Right lobe of liver (tissue), 6 donors: Measurements from ENCODE around the gene CABP4. TPM values are rescaled to one million over a fixed set of nuclear protein-coding genes. Genes with fewer than 3 reads are reported as not detected.

Source experiments
- ATAC-seq, 4 donors: fragments of 200-7000 bp; cut with Tn5 transposase; one replicate each; pipeline ENCODE4 v1.9.1; 2020; ENCODE audit warnings: mild to moderate bottlenecking in 4 of 4, moderate library complexity in 4 of 4
- DNase-seq, 3 donors: peaks; one replicate each; pipeline ENCODE4 v3.0.0-alpha.2; 2020
- H3K27ac ChIP-seq, 3 donors: fragments of 200-600 bp; one replicate each; pipeline ENCODE4 v1.8.0; 2022
- H3K27me3 ChIP-seq, 2 donors: fragments of 200-600 bp; one replicate each; pipeline ENCODE4 v1.8.0; 2022
- H3K36me3 ChIP-seq, 4 donors: fragments of 200-600 bp; sonication (generic) in 1 of 4; one replicate each; pipeline versions ENCODE4 v1.5.1 to v1.8.0; 2017 to 2022; ENCODE audit warnings: control low read depth in 1 of 4
- H3K4me1 ChIP-seq, 4 donors: fragments of 200-600 bp; sonication (generic) in 1 of 4; one replicate each; pipeline versions ENCODE4 v1.5.1 to v1.8.0; 2017 to 2022; ENCODE audit warnings: control low read depth in 1 of 4
- H3K4me3 ChIP-seq, 3 donors: fragments of 200-600 bp; one replicate each; pipeline ENCODE4 v1.8.0; 2022
- H3K9me3 ChIP-seq, 4 donors: fragments of 200-600 bp; sonication (generic) in 1 of 4; one replicate each; pipeline versions ENCODE4 v1.5.1 to v1.8.0; 2017 to 2022; ENCODE audit warnings: control low read depth in 1 of 4
- POLR2A ChIP-seq: fragments of 450-650 bp; IDR thresholded peaks from one replicate; pipeline ENCODE4 v1.6.1; 2017; ENCODE audit warnings: antibody characterized with exemption, mild to moderate bottlenecking
- WGBS: methylation state at CpG from one replicate; pipeline ENCODE4 v1.1.6; 2018; ENCODE audit warnings: low coverage, low lambda C conversion rate; ENCODE audit not compliant: insufficient coverage; ENCODE audit errors: missing lambda C conversion rate; 5-methylcytosine and 5-hydroxymethylcytosine counted together
- intact Hi-C, 2 donors: fragments of 100-400 bp; cut with DNase I; formaldehyde crosslinking; loops; one replicate each; pipeline versions ENCODE4 v1.11.2 to v1.14.1; 2022
- total RNA-seq, 6 experiments: library from RNA; depleted of rRNA in 2 of 6; stranded (reverse); fragments of >200 nt in 2 of 6; fragmentation: NEBNext Ultra II Directional in 3 of 6; extraction: Animal tissue kit (Norgen Biotek cat#: 25700) in 3 of 6; gene quantifications; one replicate each; pipeline versions ENCODE4 v1.1.0 to v1.2.4, GENCODE V29; 2016 to 2023
- TF ChIP-seq, protein P1 (sequence below), 4 donors: fragments of 200-600 bp in 3 of 4; fragments of 450-650 bp in 1 of 4; IDR thresholded peaks; one replicate each; pipeline versions ENCODE4 v1.5.1 to v1.8.0; 2016 to 2022; ENCODE audit warnings: antibody characterized with exemption in 4 of 4, mild to moderate bottlenecking in 2 of 4
- donor health status: DM: no; HTN: yes; CAD: no.
- donor health status: DM: no; HTN: no; CAD: no.
- donor health status: DM: no; HTN: no; CAD: no.
- donor health status: DM: no; HTN: yes; CAD: no.
- donor health status: DM: no; HTN: yes; CAD: no.

CABP4 gene
- total RNA-seq, 6 experiments from 2014 or later = 0.55 to 1.7 (median 1.2) TPM

DNA sequence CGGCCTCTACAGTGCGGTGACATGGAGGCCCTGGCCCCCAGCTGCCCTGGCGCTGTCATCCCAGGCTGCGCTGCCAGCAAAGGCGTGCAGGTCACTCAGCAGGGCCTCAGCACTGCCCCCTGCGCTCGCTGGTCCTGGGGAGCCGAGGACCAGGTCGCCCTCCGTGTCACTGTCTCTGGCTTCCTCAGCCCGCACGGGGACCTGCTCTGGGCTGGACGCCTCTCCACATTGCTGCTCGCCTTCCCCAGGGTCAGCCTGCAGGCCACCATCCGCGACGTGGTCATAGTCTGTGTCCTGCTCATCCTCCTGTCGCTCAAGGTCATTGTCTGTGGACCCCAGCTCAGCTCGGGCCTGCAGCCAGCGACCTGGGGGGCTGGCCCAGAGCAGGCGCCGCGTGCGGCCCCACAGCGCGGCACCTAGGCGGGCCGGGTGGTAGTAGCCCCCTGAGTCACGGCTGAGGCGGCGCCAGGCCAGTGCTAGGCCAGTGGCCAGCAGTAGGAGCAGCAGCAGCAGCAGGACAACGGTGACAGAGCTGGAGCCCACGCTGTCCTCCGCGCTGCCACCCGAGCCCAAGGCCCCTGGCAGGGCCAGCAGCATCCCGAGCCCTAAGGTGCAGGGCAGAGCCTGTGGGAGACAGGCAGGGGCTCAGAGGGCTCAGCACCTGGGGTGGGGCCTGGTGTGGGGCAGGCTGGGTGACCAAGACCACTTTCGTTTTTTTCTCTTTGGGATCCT is 19.3 kb upstream of the CABP4 start:
- intact Hi-C loops = no loop called here
- DNase-seq = no peak
- TF ChIP-seq, protein P1, sequence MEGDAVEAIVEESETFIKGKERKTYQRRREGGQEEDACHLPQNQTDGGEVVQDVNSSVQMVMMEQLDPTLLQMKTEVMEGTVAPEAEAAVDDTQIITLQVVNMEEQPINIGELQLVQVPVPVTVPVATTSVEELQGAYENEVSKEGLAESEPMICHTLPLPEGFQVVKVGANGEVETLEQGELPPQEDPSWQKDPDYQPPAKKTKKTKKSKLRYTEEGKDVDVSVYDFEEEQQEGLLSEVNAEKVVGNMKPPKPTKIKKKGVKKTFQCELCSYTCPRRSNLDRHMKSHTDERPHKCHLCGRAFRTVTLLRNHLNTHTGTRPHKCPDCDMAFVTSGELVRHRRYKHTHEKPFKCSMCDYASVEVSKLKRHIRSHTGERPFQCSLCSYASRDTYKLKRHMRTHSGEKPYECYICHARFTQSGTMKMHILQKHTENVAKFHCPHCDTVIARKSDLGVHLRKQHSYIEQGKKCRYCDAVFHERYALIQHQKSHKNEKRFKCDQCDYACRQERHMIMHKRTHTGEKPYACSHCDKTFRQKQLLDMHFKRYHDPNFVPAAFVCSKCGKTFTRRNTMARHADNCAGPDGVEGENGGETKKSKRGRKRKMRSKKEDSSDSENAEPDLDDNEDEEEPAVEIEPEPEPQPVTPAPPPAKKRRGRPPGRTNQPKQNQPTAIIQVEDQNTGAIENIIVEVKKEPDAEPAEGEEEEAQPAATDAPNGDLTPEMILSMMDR (IDR thresholded peaks at IDR 0.05) = no peak
- TF ChIP-seq POLR2A = no peak
- peaks cover 0 to 47% (median 11%) of the 10 kb centered on the region in 4 donors for H3K36me3 ChIP-seq
- H3K4me1 ChIP-seq = no peaks in the 10 kb centered on the region
- no peak for ATAC-seq
- no peaks in the 10 kb centered on the region for H3K27me3 ChIP-seq
- WGBS = 75% methylated on average over 9 of the region's 38 CpGs
- no peak overlapping the region for H3K4me3 ChIP-seq
- no peak overlapping the region for H3K27ac ChIP-seq
- no peaks in the 10 kb centered on the region for H3K9me3 ChIP-seq

DNA sequence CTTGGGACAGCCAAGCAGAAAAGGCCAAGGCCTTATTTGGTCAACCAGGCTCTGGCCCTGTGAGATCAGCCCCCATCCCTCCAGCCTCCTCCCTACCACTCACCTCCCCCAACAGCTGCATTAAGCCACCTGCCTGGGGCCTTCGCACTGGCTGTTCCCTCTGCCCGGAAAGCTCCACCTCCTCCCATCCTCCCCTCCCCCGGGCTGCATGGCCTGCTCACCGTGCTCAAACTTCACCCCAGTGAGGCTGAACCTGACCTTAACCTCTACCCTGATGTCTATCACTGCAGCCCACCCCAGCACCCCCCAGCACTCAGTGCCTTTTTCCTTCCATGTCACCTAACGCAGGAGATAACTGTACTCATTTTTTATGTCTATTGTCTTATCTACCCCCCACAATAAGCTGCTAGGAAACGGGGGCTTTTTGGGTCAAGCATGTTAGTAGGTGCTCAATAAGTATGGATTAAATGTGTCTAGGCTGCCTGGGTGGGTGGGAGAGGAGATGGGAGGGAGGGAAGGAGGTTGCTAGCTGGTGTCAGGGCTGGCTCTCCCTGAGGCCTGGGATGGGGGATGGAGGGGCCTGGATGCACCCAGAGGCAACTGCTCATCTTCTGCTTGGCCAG is 18.6 kb upstream of the CABP4 start:
- H3K27me3 ChIP-seq = no peaks in the 10 kb centered on the region
- DNase-seq = no peak
- no peak overlapping the region for H3K27ac ChIP-seq
- no peak for TF ChIP-seq POLR2A
- TF ChIP-seq, protein P1 (IDR thresholded peaks at IDR 0.05) = no peak
- WGBS = 38% methylated on average over 6 of the region's 6 CpGs
- ATAC-seq = peak; percentile 3 to 21 (median 14)
- intact Hi-C loops = no loop called here
- H3K9me3 ChIP-seq = no peaks in the 10 kb centered on the region
- H3K4me1 ChIP-seq = no peaks in the 10 kb centered on the region
- H3K36me3 ChIP-seq = peaks cover 0 to 43% (median 11%) of the 10 kb centered on the region in 4 donors
- peak overlapping the region in 1 of 3 donors; percentile 27 for H3K4me3 ChIP-seq

DNA sequence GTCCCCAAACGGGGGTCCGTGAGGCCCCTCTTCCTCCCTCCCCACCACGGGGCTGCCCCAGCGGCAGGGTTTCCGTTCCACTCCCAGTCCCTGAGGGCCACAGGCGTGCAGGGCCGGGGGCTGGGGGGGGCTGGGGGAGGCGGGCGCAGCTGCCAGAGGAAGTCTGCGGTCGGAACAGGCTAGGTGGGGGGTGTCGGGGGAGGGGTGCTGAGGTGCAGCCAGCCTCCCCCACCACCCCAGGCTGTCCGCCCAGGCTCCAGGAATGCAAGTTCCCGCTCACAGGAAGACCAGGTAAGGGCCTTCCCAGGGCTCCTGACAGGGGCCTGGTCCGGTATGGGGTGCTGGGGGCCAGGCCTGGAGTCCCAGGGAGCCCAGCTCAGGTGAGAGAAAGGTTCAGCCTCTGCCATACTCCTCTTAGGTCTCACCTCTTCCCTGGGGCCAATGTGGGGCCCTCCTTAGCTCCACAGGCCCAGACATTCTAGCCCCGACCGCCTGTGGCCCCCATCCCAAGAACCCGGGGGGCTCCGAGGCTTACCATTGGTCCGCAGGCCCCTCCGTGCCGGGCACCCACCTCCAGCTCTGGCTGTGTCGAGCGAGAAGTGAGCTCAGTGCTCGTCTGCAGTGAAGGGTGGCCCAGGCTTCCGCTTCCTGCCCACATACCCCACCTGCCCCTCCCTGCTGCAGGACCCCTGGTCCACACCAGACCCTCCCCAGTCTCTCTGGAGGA is 17.9 kb upstream of the CABP4 start, which contains the start of gene PTPRCAP:
TSS of gene PTPRCAP (minus strand) at position 601 of the 727 bp plus-strand sequence. CDS start at position 538, 63 bp downstream.
- intact Hi-C loops = no loop called here
- Histone ChIP-seq H3K4me1 (peaks cover 0 to 2% (median 0%) of the 10 kb centered on the region in 4 donors), H3K27me3 (no peaks in the 10 kb centered on the region), H3K9me3 (no peaks in the 10 kb centered on the region), H3K27ac (no peak within 1 kb of the TSS), H3K36me3 (peaks cover 0 to 38% (median 11%) of the 10 kb centered on the region in 4 donors), H3K4me3 (peak within 1 kb of the TSS in 2 of 3 donors; percentile 11 to 27)
- DNase-seq (peak in 1 of 3 donors; percentile 35), ATAC-seq (peak; percentile 3 to 30 (median 12))
- 65% methylated on average over 8 of the region's 26 CpGs for WGBS
- no peak for TF ChIP-seq POLR2A
- TF ChIP-seq, protein P1 (IDR thresholded peaks at IDR 0.05) = no peak

DNA sequence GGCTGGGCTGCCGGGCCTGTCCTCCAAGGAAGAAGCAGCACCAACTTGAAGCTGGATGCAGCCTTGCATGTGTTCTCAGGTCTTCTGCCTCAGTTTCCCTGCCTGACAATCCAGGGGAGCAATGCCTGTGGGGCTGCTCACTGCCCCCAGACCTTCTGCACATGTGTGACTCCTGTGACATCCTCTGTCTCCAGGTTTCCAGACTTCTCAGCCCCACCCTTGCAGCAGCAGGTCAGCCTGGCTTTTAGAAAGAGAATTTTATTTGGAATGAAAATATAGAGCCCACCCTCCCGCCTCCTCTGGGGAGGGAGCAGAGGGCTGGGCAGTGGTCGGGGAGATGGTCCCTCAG is 17.4 kb upstream of the CABP4 start:
- H3K27me3 ChIP-seq = no peaks in the 10 kb centered on the region
- no peak for ATAC-seq
- TF ChIP-seq, protein P1 (IDR thresholded peaks at IDR 0.05) = no peak
- TF ChIP-seq POLR2A = no peak
- WGBS = 42% methylated on average over 2 of the region's 3 CpGs
- H3K4me1 ChIP-seq = peaks cover 0 to 7% (median 0%) of the 10 kb centered on the region in 4 donors
- H3K9me3 ChIP-seq = no peaks in the 10 kb centered on the region
- H3K4me3 ChIP-seq = peak overlapping the region in 2 of 3 donors; percentile 11 to 27
- no peak overlapping the region for H3K27ac ChIP-seq
- peaks cover 0 to 33% (median 8%) of the 10 kb centered on the region in 4 donors for H3K36me3 ChIP-seq
- intact Hi-C loops = no loop called here
- no peak for DNase-seq
